ENCODE data around the gene REEP1. TPM values are rescaled to one million over a fixed set of nuclear protein-coding genes. Genes with fewer than 3 reads are reported as not detected.
"Not testable (repeated sequence)": the region's sequence is repeated elsewhere in the genome, so short reads cannot be mapped to it uniquely, and the experiment has no call there.

Gene REEP1
- total RNA-seq, 1 donor from 2014 or later: 90.1 TPM

GRCh38 chr2:86200564-86200963, 136.9 kb downstream of the REEP1 start:
- not testable (repeated sequence) for DNase-seq (ENCODE audit: low read depth)

GRCh38 chr2:86199834-86200177, 137.6 kb downstream of the REEP1 start:
- DNase-seq (ENCODE audit: low read depth): no peak

- no peak for DNase-seq (ENCODE audit: low read depth)
Observed at GRCh38 chr2:86195808-86196387, 141.5 kb downstream of the REEP1 start.

GRCh38 chr2:86195055-86195807, 142.2 kb downstream of the REEP1 start, which contains the start of gene IMMT:
Gene IMMT (minus strand): TSS chr2:86195462. CDS start chr2:86195382, 80 bp downstream.
- peak; percentile 96 for DNase-seq (ENCODE audit: low read depth)

- peak; percentile 96 for DNase-seq (ENCODE audit: low read depth)
Observed at GRCh38 chr2:86194751-86195054, 142.7 kb downstream of the REEP1 start.

GRCh38 chr2:86193901-86194567, 143.4 kb downstream of the REEP1 start:
- no peak for DNase-seq (ENCODE audit: low read depth)

- no peak for DNase-seq (ENCODE audit: low read depth)
Observed at GRCh38 chr2:86189782-86190416, 147.5 kb downstream of the REEP1 start.

GRCh38 chr2:86186431-86186830, 151.0 kb downstream of the REEP1 start:
- DNase-seq (ENCODE audit: low read depth): no peak

- DNase-seq (ENCODE audit: low read depth): no peak
Observed at GRCh38 chr2:86185517-86186212, 151.8 kb downstream of the REEP1 start.

GRCh38 chr2:86176597-86176996, 160.8 kb downstream of the REEP1 start:
- no peak for DNase-seq (ENCODE audit: low read depth)

GRCh38 chr2:86175828-86176227, 161.6 kb downstream of the REEP1 start:
- no peak for DNase-seq (ENCODE audit: low read depth)

GRCh38 chr2:86174445-86174844, 163.0 kb downstream of the REEP1 start:
- no peak for DNase-seq (ENCODE audit: low read depth)

GRCh38 chr2:86172610-86173009, 164.8 kb downstream of the REEP1 start:
- DNase-seq (ENCODE audit: low read depth): no peak

- DNase-seq (ENCODE audit: low read depth): no peak
Observed at GRCh38 chr2:86171295-86171694, 166.1 kb downstream of the REEP1 start.

GRCh38 chr2:86170449-86170848, 167.0 kb downstream of the REEP1 start:
- no peak for DNase-seq (ENCODE audit: low read depth)

Small RNA genes within 50 kb of the gene (microRNA-seq; reads per million reads assigned to microRNA genes)
- not detected for gene MIR4779

Other genes starting within 250 kb of the REEP1 start
- gene POLR1A, start 231.7 kb downstream of the REEP1 start, total RNA-seq: 26.0 and 34.3 TPM in 2 replicates
- 113 and 147 TPM in 2 replicates for gene PTCD3, start 231.4 kb downstream of the REEP1 start, total RNA-seq
- gene IMMT, start 142.2 kb downstream of the REEP1 start, total RNA-seq: 71.4 and 93.0 TPM in 2 replicates
- gene MRPL35, start 138.2 kb downstream of the REEP1 start, total RNA-seq: 37.9 and 39.4 TPM in 2 replicates
- 25.2 and 26.1 TPM in 2 replicates for gene KDM3A, start 103.7 kb upstream of the REEP1 start, total RNA-seq
- 106 and 116 TPM in 2 replicates for gene CHMP3, start 225.8 kb upstream of the REEP1 start, total RNA-seq

Data from myocyte (in vitro differentiated cells).